ENCODE data around the gene ITPKB.
"Not testable (repeated sequence)": the region's sequence is repeated elsewhere in the genome, so short reads cannot be mapped to it uniquely, and the experiment has no call there.

The ITPKB gene

DNA sequence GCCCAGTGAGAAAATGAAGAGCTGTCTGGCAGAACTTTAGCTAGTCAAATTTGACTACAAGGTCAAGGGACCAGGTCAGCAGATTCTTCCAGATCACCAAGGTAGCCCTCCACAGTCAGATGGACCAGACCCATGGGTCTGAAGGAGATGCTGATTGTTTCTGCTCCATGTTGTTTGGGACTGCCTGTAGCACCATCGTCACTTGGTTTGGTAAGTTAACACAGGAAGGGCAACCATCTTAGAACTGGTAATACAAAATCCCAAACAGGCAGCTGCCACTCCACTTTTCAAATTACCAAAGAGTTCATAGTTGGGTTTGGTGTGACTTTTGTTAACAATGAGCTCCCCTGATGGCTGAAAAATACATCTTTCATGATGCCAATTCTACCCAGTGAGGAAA lies 9.0 kb downstream of the ITPKB start:
- DNase-seq, result no peak

DNA sequence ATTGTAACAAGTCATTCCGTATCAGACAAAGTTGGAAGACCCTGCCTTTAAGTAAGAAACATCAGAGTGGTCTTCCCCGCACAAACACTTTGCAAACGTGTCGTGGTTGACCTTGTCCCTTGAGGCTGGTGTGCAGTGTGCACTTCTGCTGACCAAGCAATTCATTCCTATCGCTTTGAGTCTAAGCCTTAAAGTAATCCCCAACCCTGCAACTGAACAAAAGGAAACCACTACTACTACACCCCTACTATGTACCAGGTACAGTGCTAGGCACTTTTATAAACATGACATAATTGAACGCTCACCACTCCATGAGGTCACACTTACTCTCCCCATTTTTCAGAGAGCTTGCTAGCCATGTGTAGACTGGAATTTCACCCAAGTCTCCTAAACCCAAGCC lies 10.6 kb downstream of the ITPKB start:
- no peak for DNase-seq

- no peak for DNase-seq
Observed at GRCh38 chr1:226725897-226726267, 13.2 kb downstream of the ITPKB start.

DNA sequence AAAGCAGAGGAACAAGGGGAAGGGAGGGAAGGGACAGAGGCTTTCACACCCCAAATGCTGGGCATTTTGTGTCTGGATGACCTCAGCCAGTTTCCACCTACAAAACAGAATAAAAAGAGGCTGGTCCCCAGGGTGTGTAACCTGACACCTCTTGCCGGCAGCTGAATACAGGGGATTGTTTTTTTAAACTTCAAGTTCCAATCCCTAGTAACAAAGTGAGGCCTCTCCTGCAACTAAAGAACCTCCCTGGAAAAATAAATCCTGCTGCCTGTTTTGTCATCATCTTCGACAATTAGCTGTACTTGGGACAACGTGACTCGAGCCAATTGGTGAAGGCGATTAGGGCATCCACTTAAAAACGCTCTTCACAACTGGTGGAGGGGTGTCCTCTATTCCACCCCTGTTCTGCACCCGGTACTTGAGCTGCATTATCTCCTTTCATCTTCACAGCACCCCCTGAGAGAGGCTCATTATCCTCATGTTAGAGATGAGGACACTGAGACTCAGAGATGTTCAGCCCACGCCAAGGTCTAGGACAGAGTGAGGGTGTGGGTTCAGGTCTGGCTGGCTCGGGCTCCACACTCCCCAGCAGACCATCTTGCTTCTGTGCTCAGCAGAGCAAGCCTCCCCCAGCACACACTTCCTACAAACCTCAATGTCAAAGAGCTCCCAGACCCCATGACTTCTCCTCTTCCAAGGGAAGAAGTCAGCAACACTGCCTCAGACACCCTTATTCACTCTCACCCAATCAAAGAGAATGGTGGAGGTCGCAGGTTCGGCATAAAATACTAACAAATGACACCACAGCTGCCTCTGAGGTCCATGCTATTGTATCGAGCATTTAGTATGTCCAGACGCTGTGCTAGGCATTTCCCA lies 15.2 kb downstream of the ITPKB start:
- DNase-seq, result peak; percentile 8

DNA sequence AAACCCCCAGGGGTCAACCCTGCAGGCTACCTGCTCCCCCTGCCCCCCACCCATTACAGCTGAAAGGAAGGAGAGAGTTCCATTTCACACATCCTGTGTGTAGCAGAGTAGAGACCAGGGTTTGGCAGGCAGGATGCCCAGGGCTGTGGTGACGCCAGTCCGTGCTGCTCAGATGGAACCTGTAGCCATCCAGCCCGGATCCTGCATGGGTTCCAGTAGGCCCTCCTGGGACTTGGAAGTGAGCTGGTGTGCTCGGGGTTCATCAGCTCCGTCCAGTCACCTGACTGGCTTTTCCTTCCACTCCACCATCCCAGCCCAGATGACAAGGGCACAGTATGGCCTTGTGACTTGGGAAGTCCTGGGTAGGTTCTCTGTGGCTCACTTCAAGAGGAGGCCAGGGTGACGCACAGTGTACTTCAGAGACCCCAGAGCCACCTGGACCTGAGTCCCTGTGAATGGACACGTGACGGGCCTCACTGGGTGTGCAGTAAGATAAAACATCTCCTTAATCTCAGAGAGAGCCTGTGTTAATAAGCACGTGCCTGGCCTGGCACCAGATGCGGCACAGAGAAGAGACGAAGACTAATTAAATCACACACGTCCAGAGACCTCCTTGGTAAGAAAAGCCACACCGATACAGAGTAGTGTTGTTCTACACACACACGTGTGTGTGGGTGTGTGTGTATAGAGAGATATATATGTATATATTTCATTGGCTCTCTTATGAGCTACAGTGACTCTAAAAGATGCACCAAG lies 16.0 kb downstream of the ITPKB start:
- DNase-seq, result no peak

- no peak for DNase-seq
Observed at GRCh38 chr1:226722240-226722900, 16.7 kb downstream of the ITPKB start.

- DNase-seq, result not testable (repeated sequence)
Observed at GRCh38 chr1:226720574-226720973, 18.5 kb downstream of the ITPKB start.

GRCh38 chr1:226719596-226720387 lies 19.3 kb downstream of the ITPKB start:
- no peak for DNase-seq

DNA sequence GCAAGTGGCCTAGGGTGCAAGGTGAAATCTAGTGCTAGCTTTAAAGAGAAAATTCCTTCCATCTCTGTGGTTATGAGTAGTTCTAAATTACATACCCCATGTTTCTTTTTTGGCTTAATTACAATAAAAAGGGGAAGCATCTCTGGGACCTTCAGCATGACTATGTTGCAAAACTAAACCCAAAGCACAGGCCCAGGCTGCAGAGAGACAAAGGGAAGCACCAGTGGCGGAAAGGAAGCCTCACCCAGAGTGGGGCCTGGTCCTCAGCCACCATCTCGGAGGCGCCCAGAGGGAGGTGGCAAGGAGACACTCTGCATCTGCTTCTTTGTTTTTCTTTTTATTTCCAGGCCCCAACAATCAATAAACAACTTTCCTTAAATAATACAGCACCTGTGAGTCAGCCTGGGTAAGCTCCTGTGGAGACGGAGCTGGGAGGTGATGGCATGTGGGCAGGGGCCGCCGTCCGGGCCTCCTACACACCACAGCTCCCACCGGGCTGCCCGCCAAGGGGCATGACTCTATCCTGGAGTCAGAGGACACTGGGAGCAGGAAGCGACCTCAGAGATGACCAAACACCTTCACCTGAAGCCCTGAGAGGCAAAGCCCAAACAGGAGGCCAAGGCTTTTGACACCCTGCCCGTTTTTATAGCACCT lies 21.7 kb downstream of the ITPKB start:
- DNase-seq, result peak; percentile 11

DNA sequence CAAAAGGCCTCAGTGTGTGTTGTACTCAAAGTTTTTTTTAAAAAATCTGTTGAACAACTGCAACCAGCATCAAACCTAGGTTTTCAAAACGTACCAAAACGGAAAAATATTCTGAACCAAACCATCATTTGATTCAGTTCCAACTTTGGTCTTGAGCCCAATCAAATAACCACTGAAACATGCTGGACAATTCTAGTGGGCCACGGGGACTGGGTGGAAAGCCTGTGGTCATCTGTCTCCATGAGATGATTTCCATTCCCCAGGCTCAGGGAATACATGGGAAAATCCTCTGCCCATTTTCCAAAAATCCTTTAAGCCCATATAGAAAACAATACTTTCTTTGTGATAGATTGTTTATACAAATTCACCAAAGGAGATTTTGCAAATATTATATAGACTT lies 22.5 kb downstream of the ITPKB start:
- DNase-seq, result no peak

GRCh38 chr1:226714148-226714547 lies 24.9 kb downstream of the ITPKB start:
- no peak for DNase-seq

- DNase-seq, result no peak
Observed at GRCh38 chr1:226712742-226713419, 26.2 kb downstream of the ITPKB start.

DNA sequence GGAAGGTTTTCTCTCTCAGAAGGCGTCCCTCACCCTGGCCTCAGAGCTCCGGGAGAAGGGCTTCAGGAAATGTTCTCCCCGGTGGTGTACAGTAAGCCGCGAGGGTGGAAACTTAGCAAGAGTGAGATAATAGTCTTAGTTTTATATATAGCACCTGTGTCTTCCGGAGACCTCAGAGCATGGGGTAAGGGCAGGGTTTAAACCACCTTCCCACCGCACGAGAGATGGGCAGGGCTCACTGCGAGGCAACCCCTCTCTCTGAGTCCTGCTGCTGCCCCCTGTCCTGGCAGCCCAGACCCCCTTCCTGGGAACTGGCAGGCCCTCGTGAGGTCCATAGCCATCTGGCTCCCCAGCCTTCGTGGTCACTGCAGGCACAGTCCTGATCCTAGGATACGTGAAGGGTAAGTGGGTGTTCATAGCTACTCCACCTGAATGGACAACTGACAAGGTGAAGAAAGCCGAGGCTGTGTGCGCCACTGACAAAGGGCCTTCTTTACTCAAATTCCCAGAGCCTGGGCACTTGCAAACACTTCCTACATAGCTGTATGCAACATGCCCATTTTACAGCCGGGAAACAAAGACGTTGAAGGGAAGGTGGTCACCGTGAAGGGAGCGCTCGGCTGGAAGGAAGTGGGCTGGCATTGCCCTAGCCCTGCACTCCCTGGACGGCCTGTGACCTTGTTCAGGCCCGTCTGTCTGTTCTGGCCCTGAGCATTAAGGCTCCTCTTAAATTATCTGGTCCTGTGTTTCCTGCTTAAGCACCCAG lies 26.9 kb downstream of the ITPKB start:
- no peak for DNase-seq

- DNase-seq, result no peak
Observed at GRCh38 chr1:226710501-226710900, 28.6 kb downstream of the ITPKB start.

GRCh38 chr1:226709953-226710352 lies 29.1 kb downstream of the ITPKB start:
- DNase-seq, result no peak

GRCh38 chr1:226708967-226709396 lies 30.1 kb downstream of the ITPKB start:
- DNase-seq, result no peak

GRCh38 chr1:226708342-226708780 lies 30.7 kb downstream of the ITPKB start:
- DNase-seq, result peak; percentile 36

GRCh38 chr1:226706684-226707083 lies 32.4 kb downstream of the ITPKB start:
- no peak for DNase-seq

DNA sequence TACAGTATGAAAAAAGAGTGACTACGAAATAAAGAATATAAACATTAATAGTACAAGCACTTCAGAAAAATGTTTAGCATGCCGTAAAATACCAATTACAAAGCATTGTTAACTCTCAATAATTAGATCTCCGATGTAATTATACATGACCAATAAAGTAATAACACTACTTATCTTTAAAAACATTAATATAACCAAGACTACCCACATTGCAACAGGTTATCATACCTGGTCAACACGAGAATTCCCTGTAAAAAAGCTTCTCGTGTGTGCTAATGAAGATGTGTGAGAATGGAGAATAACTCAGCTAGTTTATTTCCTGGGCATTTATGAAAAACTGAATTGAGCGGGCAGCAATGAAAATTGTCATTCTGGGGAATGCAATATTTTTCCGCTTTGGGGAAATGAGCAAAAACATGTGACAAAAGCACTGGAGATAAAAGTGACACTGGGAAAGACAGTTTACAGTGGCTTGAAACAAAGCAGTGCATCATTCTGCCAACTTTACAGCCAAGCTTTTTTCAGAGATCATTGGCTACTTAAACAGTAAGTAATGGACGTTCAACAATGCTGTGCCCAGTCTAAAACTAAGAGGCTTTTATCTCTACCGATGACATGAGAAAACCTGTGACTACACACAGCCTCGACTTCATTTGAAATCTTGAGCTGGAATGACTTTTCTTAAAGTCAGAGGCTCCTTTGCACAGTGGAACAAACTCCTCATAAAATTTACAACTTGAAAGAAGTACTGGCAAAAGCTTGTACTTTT lies 34.7 kb downstream of the ITPKB start:
- DNase-seq, result no peak

Data from NCI-H226 (cell line).